Measurements from ENCODE around the gene GORASP2.

GRCh38 chr2:170943041-170943440 lies 14.0 kb downstream of the GORASP2 start:
- TF ChIP-seq CTCF (conservative IDR thresholded peaks at IDR 0.05; ENCODE audit: low read depth, low read length) (no peak), EZH2 (IDR thresholded peaks at IDR 0.05; ENCODE audit: borderline replicate concordance, low read depth, low read length, poor library complexity, severe bottlenecking) (no peak)

All from A673 (cell line).